GM19043 (cell line): ENCODE measurements around the gene NRP1.

ENCODE experiments used
- ATAC-seq: cut with Tn5 transposase; IDR thresholded peaks from one replicate; pipeline ENCODE4 v1.9.1; 2021; ENCODE audit warnings: low read depth; ENCODE audit not compliant: unreplicated experiment

Gene NRP1

GRCh38 chr10:33133557-33133956, 200.9 kb downstream of the NRP1 start:
- ATAC-seq: no peak

GRCh38 chr10:33132626-33133025, 201.8 kb downstream of the NRP1 start:
- ATAC-seq: no peak

DNA sequence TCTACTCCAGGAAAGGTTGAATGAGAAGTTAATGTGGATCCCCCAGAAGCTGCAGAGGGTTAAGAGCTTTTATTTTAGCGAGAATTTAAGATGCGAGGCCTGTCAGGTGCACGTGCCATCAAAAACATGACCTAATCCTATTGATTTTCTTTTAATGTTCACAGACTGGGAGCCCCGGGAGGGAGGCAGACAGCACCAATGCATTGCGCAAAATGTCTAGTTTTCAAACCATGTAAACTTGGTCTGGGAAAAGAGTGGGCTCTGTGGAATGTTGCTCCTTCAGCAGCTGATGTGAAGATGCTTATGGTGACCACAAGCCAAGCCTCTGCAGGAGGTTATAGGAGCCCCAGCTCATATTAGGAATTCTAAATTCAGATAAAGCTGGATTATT, 204.5 kb downstream of the NRP1 start:
- no peak for ATAC-seq

DNA sequence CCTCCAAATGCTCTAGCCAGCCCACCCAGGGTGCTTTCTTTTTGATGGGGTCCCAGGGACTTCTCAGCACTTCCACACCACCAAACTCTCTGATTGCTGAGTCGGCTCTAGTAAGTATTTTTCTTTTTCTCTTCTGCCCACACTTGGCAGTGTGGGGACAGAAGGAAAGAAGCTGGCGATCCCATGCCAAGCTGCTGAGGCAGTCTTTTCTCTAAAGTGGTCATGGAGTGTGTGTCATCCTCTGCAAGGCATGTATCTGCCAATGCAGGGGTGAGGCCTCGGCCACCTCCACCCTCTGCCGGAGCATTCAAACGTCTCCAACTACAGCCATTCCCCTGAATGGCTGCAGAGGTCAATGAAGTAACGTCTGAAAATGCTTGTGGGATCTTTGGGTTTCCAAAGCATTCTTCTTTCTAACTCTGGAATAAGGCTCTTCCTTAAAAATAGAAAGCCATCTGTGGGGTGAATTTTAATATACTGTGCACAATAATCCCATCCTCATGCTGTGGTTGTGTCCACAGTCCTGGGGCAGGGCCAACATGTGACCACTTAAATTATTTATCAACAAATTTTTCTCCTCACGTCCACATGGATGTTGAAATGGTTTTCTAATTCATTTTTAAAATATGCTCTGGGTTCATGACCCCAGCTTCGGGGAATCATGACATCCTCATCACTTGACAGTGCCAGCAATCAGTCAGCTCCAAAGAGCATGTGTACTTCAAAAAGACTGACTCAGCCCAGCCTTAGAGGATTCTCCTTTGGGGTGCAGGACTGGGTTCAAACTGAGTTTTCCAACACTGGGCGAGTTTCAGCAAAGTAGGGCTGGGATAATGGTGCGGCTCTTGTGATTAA, 205.1 kb downstream of the NRP1 start:
- no peak for ATAC-seq

GRCh38 chr10:33127622-33128021, 206.8 kb downstream of the NRP1 start:
- no peak for ATAC-seq
